OCI-LY1 (cell line): Measurements from ENCODE around the gene ACAA2.

Source experiments
- H2AFZ ChIP-seq: fragments of 200-600 bp; sonication (generic), shearing (Covaris generic); 2 replicates; pipeline ENCODE4 v1.6.0; 2014; ENCODE audit warnings: antibody characterized with exemption, mild to moderate bottlenecking, low read length
- H3F3A ChIP-seq: fragments of 200-600 bp; sonication (generic), shearing (Covaris generic); 2 replicates; pipeline ENCODE4 v1.6.0; 2014; ENCODE audit warnings: mild to moderate bottlenecking, antibody characterized with exemption, low read length, moderate library complexity; ENCODE audit not compliant: insufficient read depth
- H3K27ac ChIP-seq: fragments of 200-600 bp; sonication (generic); 2 replicates; pipeline ENCODE4 v1.5.1; 2014; ENCODE audit warnings: low read length, mixed run types, mild to moderate bottlenecking, low read depth; ENCODE audit not compliant: poor library complexity, severe bottlenecking
- H3K27me3 ChIP-seq: fragments of 200-600 bp; sonication (generic); 2 replicates; pipeline ENCODE4 v1.6.0; 2014; ENCODE audit warnings: antibody characterized with exemption, mild to moderate bottlenecking, low read length, moderate library complexity; ENCODE audit not compliant: insufficient read depth
- H3K36me3 ChIP-seq: fragments of 200-600 bp; sonication (generic); 2 replicates; pipeline ENCODE4 v1.6.1; 2014; ENCODE audit warnings: mild to moderate bottlenecking, antibody characterized with exemption, low read length, moderate library complexity, mixed read lengths; ENCODE audit not compliant: insufficient read depth
- H3K4me1 ChIP-seq: fragments of 200-600 bp; sonication (generic); 2 replicates; pipeline ENCODE4 v1.5.1; 2014; ENCODE audit warnings: mild to moderate bottlenecking, low read length, moderate library complexity; ENCODE audit not compliant: insufficient read depth, severe bottlenecking
- H3K4me2 ChIP-seq: fragments of 200-600 bp; sonication (generic), shearing (Covaris generic); 2 replicates; pipeline ENCODE4 v1.6.1; 2014; ENCODE audit warnings: low read length
- H3K4me3 ChIP-seq: fragments of 200-600 bp; sonication (generic); 2 replicates; pipeline ENCODE4 v1.5.1; 2014; ENCODE audit warnings: low read length, low read depth, mild to moderate bottlenecking, mixed read lengths; ENCODE audit not compliant: poor library complexity, severe bottlenecking
- H3K79me2 ChIP-seq: fragments of 200-600 bp; shearing (Covaris generic); 2 replicates; pipeline ENCODE4 v1.6.1; 2016; ENCODE audit warnings: mixed run types, low read length, mixed read lengths; ENCODE audit not compliant: insufficient read depth
- H3K9ac ChIP-seq: fragments of 200-600 bp; sonication (generic), shearing (Covaris generic); 2 replicates; pipeline ENCODE4 v1.6.1; 2014; ENCODE audit warnings: mild to moderate bottlenecking, low read length, mixed read lengths
- H3K9me2 ChIP-seq: fragments of 200-600 bp; sonication (generic), shearing (Covaris generic); 2 replicates; pipeline ENCODE4 v1.6.1; 2014; ENCODE audit warnings: low read depth, mild to moderate bottlenecking, low read length, mixed read lengths
- H3K9me3 ChIP-seq: fragments of 200-600 bp; shearing (Covaris generic); 2 replicates; pipeline ENCODE4 v1.6.1; 2014; ENCODE audit warnings: low read length, mixed read lengths
- H4K20me1 ChIP-seq: fragments of 200-600 bp; sonication (generic), shearing (Covaris generic); 2 replicates; pipeline ENCODE4 v1.6.0; 2016; ENCODE audit warnings: mild to moderate bottlenecking, low read length; ENCODE audit not compliant: insufficient read depth
- EZH2 ChIP-seq: fragments of 200-600 bp; sonication (generic), shearing (Covaris generic); IDR thresholded peaks from 2 replicates; pipeline ENCODE4 v1.8.0; 2017; ENCODE audit warnings: borderline replicate concordance, mixed run types, mild to moderate bottlenecking, antibody characterized with exemption, low read length, moderate library complexity, mixed read lengths
- TF ChIP-seq, protein P1 (sequence below): fragments of 200-600 bp; sonication (generic), shearing (Covaris generic); IDR thresholded peaks from 2 replicates; pipeline ENCODE4 v1.5.1; 2017; ENCODE audit warnings: mild to moderate bottlenecking, antibody characterized with exemption, low read length, moderate library complexity, mixed read lengths

The ACAA2 gene

DNA sequence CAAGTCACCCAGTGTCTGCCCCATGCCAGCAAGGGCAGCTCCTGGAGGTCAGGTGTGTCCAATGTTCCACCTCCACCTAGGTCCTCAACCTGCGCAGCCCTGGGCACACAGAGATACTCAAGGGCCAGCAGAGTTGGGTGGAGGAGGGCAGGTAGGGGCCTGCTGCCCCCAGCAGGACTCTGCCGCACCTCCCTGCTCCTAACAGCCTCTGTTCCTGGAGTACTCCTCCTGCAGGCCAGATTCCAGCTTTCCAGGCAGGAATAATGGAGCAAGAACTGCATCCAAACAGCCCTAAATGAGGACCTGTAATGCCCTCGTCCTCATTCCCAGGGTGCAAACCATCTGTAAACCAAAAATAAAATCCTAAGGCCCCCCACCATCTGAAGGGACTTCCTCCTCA is 44.4 kb upstream of the ACAA2 start:
- H3K36me3 ChIP-seq, result no peaks in the 10 kb centered on the region
- H4K20me1 ChIP-seq, result no peaks in the 10 kb centered on the region
- no peak overlapping the region for H3K4me3 ChIP-seq
- H3K27ac ChIP-seq, result no peak overlapping the region
- no peaks in the 10 kb centered on the region for H3K4me1 ChIP-seq
- H3F3A ChIP-seq, result no peaks in the 10 kb centered on the region
- no peak for TF ChIP-seq EZH2
- TF ChIP-seq, protein P1, sequence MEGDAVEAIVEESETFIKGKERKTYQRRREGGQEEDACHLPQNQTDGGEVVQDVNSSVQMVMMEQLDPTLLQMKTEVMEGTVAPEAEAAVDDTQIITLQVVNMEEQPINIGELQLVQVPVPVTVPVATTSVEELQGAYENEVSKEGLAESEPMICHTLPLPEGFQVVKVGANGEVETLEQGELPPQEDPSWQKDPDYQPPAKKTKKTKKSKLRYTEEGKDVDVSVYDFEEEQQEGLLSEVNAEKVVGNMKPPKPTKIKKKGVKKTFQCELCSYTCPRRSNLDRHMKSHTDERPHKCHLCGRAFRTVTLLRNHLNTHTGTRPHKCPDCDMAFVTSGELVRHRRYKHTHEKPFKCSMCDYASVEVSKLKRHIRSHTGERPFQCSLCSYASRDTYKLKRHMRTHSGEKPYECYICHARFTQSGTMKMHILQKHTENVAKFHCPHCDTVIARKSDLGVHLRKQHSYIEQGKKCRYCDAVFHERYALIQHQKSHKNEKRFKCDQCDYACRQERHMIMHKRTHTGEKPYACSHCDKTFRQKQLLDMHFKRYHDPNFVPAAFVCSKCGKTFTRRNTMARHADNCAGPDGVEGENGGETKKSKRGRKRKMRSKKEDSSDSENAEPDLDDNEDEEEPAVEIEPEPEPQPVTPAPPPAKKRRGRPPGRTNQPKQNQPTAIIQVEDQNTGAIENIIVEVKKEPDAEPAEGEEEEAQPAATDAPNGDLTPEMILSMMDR, result no peak
- no peak overlapping the region for H3K4me2 ChIP-seq
- H3K9me3 ChIP-seq, result no peaks in the 10 kb centered on the region
- H3K79me2 ChIP-seq, result no peaks in the 10 kb centered on the region
- H3K9ac ChIP-seq, result no peak overlapping the region
- no peak overlapping the region for H2AFZ ChIP-seq
- no peaks in the 10 kb centered on the region for H3K27me3 ChIP-seq
- no peaks in the 10 kb centered on the region for H3K9me2 ChIP-seq

DNA sequence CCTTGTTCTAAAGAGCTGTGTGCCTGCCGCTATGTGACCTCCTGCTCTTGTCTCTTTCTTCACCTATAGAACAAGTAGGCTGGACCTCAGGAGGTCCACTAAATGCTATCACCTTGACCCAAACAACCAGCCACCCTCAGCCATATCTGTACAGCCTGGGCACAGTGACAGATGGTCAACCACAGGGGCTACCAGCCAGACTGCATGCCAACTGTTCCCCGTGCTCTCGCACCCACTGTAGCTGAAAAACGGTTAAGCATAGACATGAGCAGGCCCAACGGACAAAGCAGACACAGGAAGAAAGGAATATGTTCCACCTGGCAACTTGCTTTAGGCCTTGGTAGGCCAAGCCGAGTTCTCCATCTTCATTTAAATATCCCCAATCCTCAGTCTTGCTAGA is 43.2 kb upstream of the ACAA2 start:
- Histone ChIP-seq H3K27me3 (no peaks in the 10 kb centered on the region), H3K4me1 (no peaks in the 10 kb centered on the region), H3K36me3 (no peaks in the 10 kb centered on the region), H3K79me2 (no peaks in the 10 kb centered on the region), H3F3A (no peaks in the 10 kb centered on the region), H4K20me1 (no peaks in the 10 kb centered on the region), H2AFZ (no peak overlapping the region), H3K9ac (no peak overlapping the region), H3K27ac (no peak overlapping the region), H3K9me3 (no peaks in the 10 kb centered on the region), H3K4me3 (no peak overlapping the region), H3K9me2 (no peaks in the 10 kb centered on the region), H3K4me2 (no peak overlapping the region)
- TF ChIP-seq, protein P1, result no peak
- no peak for TF ChIP-seq EZH2

DNA sequence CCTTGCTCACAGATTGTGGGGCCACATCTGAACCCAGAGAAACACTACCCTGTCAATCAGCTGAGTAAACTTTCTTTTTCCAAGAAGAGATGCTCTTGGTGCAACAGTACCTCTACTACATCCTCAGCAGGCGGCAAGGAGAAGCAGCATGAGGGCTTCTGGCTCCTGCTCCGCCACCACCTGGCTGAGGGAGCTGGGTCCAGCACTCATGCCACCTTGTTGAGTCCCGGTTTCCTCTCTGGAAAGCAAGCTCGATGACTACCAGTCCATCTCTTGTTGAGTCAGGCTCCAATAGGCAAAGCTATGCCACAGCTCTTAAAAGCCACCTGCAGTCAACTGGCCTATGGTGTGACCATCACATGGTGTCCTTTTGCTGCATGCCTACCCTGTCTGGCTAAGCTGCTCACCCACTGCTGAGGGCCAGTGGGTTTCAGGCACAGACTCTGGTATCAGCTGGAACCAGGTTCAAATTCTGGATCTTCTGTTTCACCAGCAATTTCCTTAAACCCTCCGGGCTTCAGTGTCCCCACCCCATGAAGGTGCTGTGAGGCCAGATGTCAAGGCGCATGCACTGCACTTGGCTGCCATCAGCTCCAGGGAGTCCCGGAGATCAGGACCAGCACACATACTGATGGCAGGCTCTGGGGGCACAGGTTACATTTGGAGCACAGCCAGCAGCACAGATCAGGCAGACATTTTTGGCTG is 42.5 kb upstream of the ACAA2 start:
- no peaks in the 10 kb centered on the region for H3K36me3 ChIP-seq
- no peaks in the 10 kb centered on the region for H4K20me1 ChIP-seq
- H3K27ac ChIP-seq, result no peak overlapping the region
- no peaks in the 10 kb centered on the region for H3K9me2 ChIP-seq
- H3K4me1 ChIP-seq, result no peaks in the 10 kb centered on the region
- H3K4me2 ChIP-seq, result no peak overlapping the region
- H3K9ac ChIP-seq, result no peak overlapping the region
- H3K4me3 ChIP-seq, result no peak overlapping the region
- TF ChIP-seq, protein P1, result no peak
- TF ChIP-seq EZH2, result no peak
- H3F3A ChIP-seq, result no peaks in the 10 kb centered on the region
- H2AFZ ChIP-seq, result no peak overlapping the region
- H3K27me3 ChIP-seq, result no peaks in the 10 kb centered on the region
- H3K79me2 ChIP-seq, result no peaks in the 10 kb centered on the region
- H3K9me3 ChIP-seq, result no peaks in the 10 kb centered on the region
